AG09319 (cell line): ENCODE measurements around the gene HDAC6.

Source experiments
- DNase-seq: peaks from one replicate; pipeline ENCODE4 v3.0.0-alpha.2; 2010; ENCODE audit warnings: low read depth; ENCODE audit errors: extremely low read depth
- CTCF ChIP-seq: IDR thresholded peaks from 2 replicates; pipeline ENCODE4 v1.5.1; 2011; ENCODE audit warnings: low read depth, mild to moderate bottlenecking, inconsistent platforms, low read length, moderate library complexity

Gene HDAC6

GRCh38 chrX:48826135-48826875 is 24.4 kb downstream of the HDAC6 start, which contains the start of gene ERAS:
Gene ERAS (plus strand): TSS chrX:48826513. CDS start chrX:48829124, 2,611 bp downstream.
- no peak for TF ChIP-seq CTCF
- no peak for DNase-seq

- no peak for TF ChIP-seq CTCF
These were observed 25.2 kb downstream of the HDAC6 start for GRCh38 chrX:48826876-48827653.

DNA sequence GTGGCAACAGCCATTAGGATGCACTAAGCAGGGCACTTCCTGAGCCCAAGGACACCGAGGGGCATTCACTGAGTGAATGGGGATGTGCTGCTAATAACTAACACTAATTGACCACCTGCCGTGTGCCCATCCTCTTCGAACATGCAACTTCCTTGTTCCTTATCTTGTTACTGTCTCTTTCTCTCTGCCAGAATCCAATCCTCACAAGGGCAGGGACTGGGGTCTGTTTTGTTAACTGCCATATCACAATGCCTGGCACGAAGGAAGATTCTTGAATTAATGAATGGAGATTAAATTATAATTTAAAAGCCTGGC is 25.7 kb downstream of the HDAC6 start:
- no peak for TF ChIP-seq CTCF
- DNase-seq = no peak

More at GRCh38 chrX:48826876-48827653, 25.2 kb downstream of the HDAC6 start:
- DNase-seq = no peak

GRCh38 chrX:48829016-48829735 is 27.3 kb downstream of the HDAC6 start:
- TF ChIP-seq CTCF = no peak
- DNase-seq = no peak

DNA sequence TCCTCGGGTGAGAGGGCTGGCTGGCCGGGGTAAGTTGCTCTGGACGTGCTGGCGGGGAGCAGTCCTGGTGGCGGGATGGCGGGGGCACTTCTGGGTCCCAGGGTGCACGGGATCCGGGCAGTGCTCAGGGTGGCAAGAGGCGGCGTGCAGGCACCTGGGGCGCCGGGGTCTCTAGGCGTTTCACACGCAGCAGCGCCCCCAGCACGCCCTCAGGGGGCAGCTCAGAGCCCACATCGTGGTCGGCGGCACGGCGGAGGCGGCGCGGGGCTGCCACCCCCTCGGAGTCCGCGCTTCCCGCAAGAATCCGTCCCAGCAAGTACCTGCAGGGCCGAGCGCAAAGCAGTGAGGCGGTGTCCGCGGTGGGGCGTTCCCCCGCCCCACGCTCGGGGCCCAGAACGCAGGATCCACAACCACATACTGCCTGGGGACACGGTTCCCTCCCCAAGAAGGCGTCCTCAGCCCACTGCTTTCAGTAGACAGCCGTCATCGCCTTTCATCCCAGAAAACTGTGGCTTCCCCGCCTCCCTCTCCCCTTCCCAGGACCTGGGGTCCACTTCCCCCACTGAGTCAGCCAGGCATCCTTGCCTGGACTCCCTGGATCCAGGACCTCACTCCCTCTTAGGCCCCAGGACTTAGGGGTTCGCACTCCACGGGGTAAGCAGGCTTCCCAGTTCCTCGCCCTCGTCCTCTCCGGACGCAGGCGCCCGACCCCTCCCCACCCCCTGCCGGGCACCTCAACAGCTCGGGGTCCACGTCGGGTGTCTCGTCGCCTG is 29.5 kb downstream of the HDAC6 start:
- no peak for TF ChIP-seq CTCF
- no peak for DNase-seq

DNA sequence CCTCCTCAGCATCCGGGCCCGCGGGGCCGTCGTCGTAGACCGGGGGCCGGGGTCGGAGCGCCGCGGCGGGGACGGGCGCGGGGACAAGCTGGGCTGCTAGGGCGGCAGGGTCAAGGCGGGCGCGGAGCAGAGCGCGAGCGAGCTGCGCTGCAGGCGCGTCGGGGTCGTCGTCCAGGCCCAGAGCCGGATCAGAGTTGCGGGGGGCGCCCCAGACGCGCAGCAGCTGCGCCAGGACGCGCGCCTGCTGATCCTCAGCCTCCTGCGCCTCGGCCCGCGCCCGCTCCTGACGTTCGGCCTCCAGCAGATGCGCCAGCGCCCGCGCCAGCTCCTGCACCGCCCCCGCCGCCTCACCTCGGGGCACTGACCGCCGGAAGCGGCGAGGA is 30.0 kb downstream of the HDAC6 start:
- no peak for DNase-seq
- no peak for TF ChIP-seq CTCF
